CD4-positive, alpha-beta T cell treated with Interleukin-4 for 4 hours (primary cell): ENCODE measurements around the gene ZSWIM4.
"Not testable (repeated sequence)": the region's sequence is repeated elsewhere in the genome, so short reads cannot be mapped to it uniquely, and the experiment has no call there.

Experiments
- DNase-seq: peaks from one replicate; pipeline ENCODE4 v3.0.0-alpha.2; 2020

The ZSWIM4 gene

GRCh38 chr19:13778847-13779246, 16.4 kb upstream of the ZSWIM4 start:
- DNase-seq, result no peak

GRCh38 chr19:13779794-13780193, 15.4 kb upstream of the ZSWIM4 start:
- not testable (repeated sequence) for DNase-seq

GRCh38 chr19:13781547-13781946, 13.7 kb upstream of the ZSWIM4 start:
- no peak for DNase-seq

GRCh38 chr19:13782537-13782936, 12.7 kb upstream of the ZSWIM4 start:
- DNase-seq, result no peak

DNA sequence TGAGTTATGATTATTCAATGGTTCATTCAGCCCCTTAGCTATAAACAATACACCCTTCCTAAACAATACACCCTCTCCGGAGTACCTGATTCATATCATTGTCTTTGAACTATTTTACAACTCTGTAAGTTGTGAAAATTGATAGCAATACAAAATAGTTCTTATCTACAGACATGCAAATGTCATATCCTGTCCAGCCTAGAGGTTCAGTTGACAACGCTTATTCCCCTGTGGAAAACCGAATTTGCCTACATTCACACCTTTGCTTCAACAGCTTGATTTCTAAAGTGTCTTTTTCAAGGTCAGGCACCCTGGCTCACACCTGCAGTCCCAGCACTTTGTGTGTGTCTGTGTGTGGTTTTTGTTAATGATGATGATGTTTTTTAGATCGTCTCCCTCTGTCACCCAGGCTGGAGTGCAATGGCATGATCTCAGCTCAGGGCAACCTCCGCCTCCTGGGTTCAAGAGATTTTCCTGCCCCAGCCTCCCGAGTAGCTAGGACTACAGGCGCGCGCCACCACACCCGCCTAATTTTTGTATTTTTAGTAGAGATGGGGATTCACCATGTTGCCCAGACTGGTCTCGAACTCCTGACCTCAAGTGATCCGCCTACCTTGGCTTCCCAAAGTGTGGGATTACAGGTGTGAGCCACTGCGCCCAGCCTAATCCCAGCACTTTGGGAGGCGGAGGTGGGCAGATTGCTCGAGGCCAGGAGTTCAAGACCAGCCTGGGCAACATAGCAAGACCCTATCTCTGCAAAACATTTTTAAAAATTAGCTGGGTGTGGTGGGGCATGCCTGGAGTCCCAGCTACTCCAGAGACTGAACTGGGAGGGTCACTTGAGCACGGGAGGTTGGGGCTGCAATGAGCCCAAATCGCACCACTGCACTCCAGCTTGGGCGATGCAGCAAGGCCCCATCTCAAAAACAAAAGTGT, 11.4 kb upstream of the ZSWIM4 start:
- DNase-seq, result no peak

GRCh38 chr19:13784731-13785452, 10.4 kb upstream of the ZSWIM4 start:
- DNase-seq, result peak; percentile 66

DNA sequence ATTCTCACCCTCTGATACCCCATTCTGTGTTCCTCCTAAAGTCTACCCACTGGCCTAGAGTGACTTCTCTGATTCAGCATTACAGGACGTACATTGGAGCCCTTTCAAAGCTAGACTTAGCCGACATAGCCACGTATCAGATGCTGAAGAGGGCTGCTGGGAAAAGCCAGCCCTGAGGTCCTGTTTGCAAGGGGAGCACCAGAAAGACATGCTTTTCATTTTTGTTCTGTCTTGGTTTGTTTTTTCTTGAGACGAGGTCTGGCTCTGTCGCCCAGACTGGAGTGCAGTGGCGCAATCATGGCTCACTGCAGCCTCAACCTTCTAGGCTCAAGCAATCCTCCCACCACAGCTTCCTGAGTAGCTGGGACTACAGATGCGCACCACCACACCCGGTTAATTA, 6.3 kb upstream of the ZSWIM4 start:
- peak; percentile 59 for DNase-seq

- DNase-seq, result peak; percentile 80
Measured at GRCh38 chr19:13790354-13790753, 4.9 kb upstream of the ZSWIM4 start.

DNA sequence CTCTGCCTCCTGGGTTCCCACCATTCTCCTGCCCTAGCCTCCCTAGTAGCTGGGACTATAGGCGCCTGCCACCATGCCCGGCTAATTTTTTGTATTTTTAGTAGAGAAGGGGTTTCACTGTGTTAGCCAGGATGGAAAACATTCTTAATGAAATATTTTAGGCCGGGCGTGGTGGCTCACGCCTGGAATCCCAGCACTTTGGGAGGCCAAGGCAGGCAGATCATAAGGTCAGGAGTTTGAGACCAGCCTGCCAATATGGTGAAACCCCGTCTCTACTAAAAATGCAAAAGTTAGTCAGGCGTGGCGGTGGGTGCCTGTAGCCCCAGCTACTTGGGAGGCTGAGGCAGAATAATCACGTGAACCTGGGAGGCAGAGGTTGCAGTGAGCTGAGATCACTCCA, 1.9 kb upstream of the ZSWIM4 start:
- DNase-seq, result not testable (repeated sequence)

DNA sequence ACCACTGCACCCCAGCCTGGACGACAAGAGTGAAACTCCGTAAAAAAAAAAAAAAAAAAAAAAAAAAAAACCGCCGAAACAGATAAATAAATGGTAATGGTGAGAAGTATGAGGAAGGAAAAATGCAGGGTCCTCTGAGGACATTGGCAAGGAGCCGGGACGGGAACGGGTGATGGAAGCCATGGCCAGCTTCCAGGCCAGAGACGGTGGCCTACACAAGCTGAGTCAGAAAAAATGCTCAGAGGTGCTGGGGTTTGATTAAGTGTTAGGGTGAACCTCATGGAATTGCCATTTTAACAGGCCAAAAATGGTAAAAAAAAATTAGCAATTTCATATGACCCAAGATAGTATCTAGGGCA, 866 bp upstream of the ZSWIM4 start:
- DNase-seq, result no peak

- no peak for DNase-seq
Measured at GRCh38 chr19:13795595-13796300, 505 bp downstream of the ZSWIM4 start.

- DNase-seq, result no peak
Measured at GRCh38 chr19:13796301-13797057, 1.2 kb downstream of the ZSWIM4 start.

GRCh38 chr19:13797058-13797440, 1.8 kb downstream of the ZSWIM4 start:
- no peak for DNase-seq

DNA sequence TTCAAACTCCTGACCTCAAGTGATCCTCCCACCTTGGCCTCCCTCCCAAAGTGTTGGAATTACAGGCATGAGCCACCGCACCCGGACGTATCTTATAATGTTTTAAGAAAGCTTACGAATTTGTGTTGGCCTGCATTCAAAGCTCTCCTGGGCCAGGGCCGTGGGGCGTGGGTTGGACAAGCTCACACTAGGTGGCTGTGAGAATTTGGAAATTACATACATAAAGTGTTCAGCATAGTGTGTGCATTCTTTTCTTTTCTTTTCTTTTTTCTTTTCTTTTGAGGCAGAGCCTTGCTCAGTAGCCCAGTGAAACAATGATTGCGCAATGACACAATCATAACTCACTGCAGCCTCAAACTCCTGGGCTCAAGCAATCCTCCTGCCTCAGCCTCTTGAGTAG, 2.6 kb downstream of the ZSWIM4 start:
- no peak for DNase-seq

DNA sequence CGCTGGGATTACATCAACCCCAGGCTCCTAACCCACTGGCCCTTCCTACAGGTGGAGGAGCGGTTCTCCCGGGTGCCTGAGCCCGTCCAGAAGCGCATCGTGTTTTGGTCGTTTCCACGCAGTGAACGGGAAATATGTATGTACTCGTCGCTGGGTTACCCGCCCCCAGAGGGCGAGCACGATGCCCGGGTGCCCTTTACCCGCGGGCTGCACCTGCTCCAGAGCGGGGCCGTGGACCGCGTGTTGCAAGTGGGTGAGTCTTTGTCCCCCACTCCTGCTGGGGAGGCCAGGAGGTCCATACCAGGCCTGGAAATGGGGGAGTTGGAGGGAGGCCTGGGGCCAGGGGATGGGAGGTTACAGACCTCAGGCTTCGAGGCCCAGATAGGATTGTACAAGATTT, 4.4 kb downstream of the ZSWIM4 start:
- no peak for DNase-seq

DNA sequence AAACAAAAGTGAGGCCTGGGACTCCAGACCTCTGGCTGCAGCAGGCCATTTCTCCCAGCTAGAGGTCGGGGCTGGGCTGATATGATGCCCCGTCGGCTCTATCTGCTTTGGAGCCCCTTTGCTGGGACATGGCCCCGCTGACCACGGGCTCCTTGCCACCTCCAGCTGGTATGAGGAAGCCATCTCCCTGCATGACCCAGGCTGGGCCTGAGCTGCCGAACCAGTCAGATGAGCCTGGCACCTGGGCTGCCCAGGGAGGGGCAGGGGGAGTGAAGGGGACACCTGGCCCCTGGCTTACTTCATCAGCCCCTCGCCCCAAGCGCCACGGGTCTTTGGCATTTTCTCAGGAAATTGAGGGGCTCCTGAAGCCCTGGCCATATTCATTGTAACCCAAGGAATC, 7.8 kb downstream of the ZSWIM4 start:
- DNase-seq, result no peak

- DNase-seq, result no peak
Measured at GRCh38 chr19:13804830-13805683, 9.8 kb downstream of the ZSWIM4 start.

DNA sequence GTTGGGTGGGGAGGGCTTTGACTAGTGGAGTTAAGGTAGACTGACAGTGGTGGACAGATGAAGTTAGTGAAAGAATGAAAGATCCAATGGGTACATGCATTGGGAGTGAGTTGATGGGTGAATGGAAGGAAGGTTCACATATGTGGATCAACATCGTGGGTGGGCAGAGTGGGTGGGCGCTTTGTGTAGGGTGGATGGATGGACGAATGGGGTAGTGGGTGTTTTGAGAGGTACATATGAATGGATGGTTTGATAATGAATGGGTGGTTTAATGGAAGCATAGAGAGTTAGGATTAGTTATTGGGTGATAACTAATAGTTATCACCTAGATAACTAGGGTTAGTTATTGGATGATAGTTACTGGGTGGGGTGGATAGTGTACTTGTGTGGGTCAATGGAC, 11.5 kb downstream of the ZSWIM4 start:
- DNase-seq, result no peak

GRCh38 chr19:13807421-13808021, 12.3 kb downstream of the ZSWIM4 start:
- no peak for DNase-seq

DNA sequence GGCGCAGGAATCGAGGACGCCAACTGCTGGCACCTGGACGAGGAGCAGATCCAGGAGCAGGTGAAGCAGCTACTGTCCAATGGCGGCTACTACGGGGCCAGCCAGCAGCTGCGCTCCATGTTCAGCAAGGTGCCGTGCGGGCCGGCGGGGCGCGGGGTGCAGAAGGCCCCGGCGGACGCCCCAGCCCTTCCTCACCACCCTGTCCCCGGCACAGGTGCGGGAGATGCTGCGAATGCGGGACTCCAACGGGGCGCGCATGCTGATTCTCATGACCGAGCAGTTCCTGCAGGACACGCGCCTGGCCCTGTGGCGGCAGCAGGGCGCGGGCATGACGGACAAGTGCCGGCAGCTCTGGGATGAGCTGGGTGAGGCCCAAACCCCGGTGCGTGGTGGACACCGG, 13.6 kb downstream of the ZSWIM4 start:
- DNase-seq, result no peak

DNA sequence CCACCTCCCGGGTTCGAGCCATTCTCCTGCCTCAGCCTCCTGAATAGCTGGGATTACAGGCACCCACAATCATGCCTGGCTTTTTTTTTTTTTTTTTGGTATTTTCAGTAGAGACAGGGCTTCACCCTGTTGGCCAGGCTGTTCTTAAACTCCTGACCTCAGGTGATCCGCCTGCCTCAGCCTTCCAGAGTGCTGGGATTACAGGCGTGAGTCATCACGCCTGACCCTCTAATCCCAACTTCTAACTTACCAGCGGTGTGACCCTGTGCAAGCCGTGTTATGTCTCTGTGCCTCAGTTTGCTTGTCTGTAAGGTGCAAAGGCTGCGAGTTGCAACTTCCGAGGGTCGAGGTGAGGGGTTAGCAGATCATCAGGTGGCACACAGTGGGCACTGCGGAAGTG, 17.3 kb downstream of the ZSWIM4 start:
- DNase-seq, result no peak
